Fibroblast of lung (primary cell): ENCODE results near the gene COA1.

Experiments used
- CTCF ChIP-seq, 2 donors: IDR thresholded peaks in 1 of 2; conservative IDR thresholded peaks in 1 of 2; 1 replicate in 1 of 2; 2 replicates in 1 of 2; pipeline ENCODE4 v1.5.1; 2011 to 2012; ENCODE audit warnings: low read length in 2 of 2, control low read depth in 1 of 2, inconsistent platforms in 1 of 2, low read depth in 1 of 2, mild to moderate bottlenecking in 1 of 2
- EZH2 ChIP-seq: IDR thresholded peaks from 2 replicates; pipeline ENCODE4 v1.5.1; 2012; ENCODE audit warnings: low read length, control low read depth, mild to moderate bottlenecking; ENCODE audit errors: missing control alignments

- TF ChIP-seq CTCF (conservative IDR thresholded peaks at IDR 0.05 in 1 of 2, IDR thresholded peaks at IDR 0.05 in 1 of 2; ENCODE audit: low read depth in 1 of 2, low read length in 2 of 2) (no peak), EZH2 (no peak)
Measured at GRCh38 chr7:43630482-43630881, 98.8 kb downstream of the COA1 start.
